Suprapubic skin (tissue), 3 donors: ENCODE results near the gene LPCAT1.

Experiments
- POLR2A ChIP-seq, 2 donors: fragments of 450-650 bp; IDR thresholded peaks; one replicate each; pipeline ENCODE4 v1.6.1; 2017; ENCODE audit warnings: antibody characterized with exemption in 2 of 2, mild to moderate bottlenecking in 2 of 2, moderate library complexity in 2 of 2
- TF ChIP-seq, protein P1 (sequence below), 2 donors: fragments of 200-600 bp in 1 of 2; fragments of 450-650 bp in 1 of 2; sonication (generic) in 1 of 2; IDR thresholded peaks; one replicate each; pipeline ENCODE4 v1.5.1; 2016 to 2019; ENCODE audit warnings: antibody characterized with exemption in 2 of 2, mild to moderate bottlenecking in 1 of 2, moderate library complexity in 1 of 2

GRCh38 chr5:1500411-1501091 is 23.2 kb downstream of the LPCAT1 start:
- no peak for TF ChIP-seq POLR2A (IDR thresholded peaks at IDR 0.05)
- TF ChIP-seq, protein P1, sequence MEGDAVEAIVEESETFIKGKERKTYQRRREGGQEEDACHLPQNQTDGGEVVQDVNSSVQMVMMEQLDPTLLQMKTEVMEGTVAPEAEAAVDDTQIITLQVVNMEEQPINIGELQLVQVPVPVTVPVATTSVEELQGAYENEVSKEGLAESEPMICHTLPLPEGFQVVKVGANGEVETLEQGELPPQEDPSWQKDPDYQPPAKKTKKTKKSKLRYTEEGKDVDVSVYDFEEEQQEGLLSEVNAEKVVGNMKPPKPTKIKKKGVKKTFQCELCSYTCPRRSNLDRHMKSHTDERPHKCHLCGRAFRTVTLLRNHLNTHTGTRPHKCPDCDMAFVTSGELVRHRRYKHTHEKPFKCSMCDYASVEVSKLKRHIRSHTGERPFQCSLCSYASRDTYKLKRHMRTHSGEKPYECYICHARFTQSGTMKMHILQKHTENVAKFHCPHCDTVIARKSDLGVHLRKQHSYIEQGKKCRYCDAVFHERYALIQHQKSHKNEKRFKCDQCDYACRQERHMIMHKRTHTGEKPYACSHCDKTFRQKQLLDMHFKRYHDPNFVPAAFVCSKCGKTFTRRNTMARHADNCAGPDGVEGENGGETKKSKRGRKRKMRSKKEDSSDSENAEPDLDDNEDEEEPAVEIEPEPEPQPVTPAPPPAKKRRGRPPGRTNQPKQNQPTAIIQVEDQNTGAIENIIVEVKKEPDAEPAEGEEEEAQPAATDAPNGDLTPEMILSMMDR (IDR thresholded peaks at IDR 0.05): no peak
